ENCODE measurements around the gene U2AF1.
"Not testable (repeated sequence)": the region's sequence is repeated elsewhere in the genome, so short reads cannot be mapped to it uniquely, and the experiment has no call there.

U2AF1 gene

GRCh38 chr21:43076023-43076637, 31.2 kb downstream of the U2AF1 start:
- not testable (repeated sequence) for DNase-seq (ENCODE audit: low spot score)

GRCh38 chr21:43075170-43076022, 32.0 kb downstream of the U2AF1 start, which contains the start of gene CBS:
TSS of gene CBS (minus strand) at chr21:43075835. CDS start at chr21:43072193, 3,642 bp downstream.
- not testable (repeated sequence) for DNase-seq (ENCODE audit: low spot score)

DNA sequence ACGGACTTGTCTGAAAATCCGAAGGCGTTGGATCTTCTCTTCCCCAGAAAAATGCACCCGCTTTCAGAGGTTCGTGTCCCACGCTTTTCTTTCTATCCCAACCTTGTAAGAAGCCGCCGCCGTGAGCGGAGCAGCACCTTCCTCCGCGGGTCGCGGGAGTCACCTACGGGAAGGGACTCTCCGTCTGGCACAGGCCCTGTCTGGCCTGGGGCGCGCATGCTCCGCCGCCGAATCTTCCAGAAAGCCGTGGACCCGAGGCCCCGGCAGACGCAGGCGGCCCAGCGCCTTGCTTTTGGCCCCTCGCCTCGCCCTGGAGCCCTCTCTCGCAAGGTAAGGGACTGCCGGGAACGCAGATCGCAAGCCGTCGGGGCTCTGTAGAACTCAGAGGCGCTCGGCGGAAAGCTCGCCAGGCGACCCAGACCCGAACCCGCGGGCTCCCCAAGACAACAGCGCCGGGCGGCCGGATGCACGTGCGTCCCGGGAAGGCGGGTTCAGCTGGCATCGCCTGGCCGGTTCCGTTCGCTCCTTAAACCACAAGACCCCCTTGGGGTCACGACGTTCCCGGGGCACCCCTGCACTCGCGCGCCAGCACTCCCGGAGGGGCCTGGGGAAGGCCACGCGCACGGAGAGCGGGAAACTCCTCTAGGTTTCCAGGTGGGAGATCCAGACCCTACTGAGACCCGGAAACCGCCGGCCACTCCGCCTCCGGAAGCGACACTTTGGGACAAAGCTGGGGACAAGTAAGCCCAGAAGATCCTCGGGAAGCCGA, 32.8 kb downstream of the U2AF1 start:
- DNase-seq (ENCODE audit: low spot score), result not testable (repeated sequence)

GRCh38 chr21:43072742-43073141, 34.6 kb downstream of the U2AF1 start:
- not testable (repeated sequence) for DNase-seq (ENCODE audit: low spot score)

DNA sequence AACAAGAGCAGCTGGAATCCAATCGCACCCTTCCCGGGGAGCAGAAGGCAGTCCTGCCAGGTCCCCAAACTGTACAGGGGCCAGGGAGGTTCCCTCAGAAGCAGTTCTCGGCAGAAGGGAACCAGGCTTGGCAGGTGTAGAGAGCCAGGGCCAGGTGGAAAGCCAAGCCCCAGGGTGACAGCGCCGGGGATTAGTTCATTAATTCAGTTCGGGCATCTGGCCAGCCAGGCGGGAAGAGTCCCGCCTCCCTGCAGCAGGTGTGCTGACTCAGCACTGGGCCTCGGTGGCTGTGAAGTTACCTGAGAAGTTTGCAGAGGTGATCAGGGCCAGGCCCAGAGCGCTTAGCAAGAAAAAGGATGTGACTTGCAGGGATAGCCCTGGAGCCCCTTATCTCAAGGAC, 37.7 kb downstream of the U2AF1 start:
- DNase-seq (ENCODE audit: low spot score), result not testable (repeated sequence)

- not testable (repeated sequence) for DNase-seq (ENCODE audit: low spot score)
Observed at GRCh38 chr21:43068065-43068464, 39.3 kb downstream of the U2AF1 start.

- not testable (repeated sequence) for DNase-seq (ENCODE audit: low spot score)
Observed at GRCh38 chr21:43066690-43067089, 40.7 kb downstream of the U2AF1 start.

GRCh38 chr21:43065991-43066390, 41.4 kb downstream of the U2AF1 start:
- DNase-seq (ENCODE audit: low spot score), result not testable (repeated sequence)

GRCh38 chr21:43064265-43064917, 43.0 kb downstream of the U2AF1 start:
- DNase-seq (ENCODE audit: low spot score), result not testable (repeated sequence)

GRCh38 chr21:43062955-43063664, 44.3 kb downstream of the U2AF1 start:
- not testable (repeated sequence) for DNase-seq (ENCODE audit: low spot score)

- DNase-seq (ENCODE audit: low spot score), result not testable (repeated sequence)
Observed at GRCh38 chr21:43053112-43053511, 54.3 kb downstream of the U2AF1 start.

DNA sequence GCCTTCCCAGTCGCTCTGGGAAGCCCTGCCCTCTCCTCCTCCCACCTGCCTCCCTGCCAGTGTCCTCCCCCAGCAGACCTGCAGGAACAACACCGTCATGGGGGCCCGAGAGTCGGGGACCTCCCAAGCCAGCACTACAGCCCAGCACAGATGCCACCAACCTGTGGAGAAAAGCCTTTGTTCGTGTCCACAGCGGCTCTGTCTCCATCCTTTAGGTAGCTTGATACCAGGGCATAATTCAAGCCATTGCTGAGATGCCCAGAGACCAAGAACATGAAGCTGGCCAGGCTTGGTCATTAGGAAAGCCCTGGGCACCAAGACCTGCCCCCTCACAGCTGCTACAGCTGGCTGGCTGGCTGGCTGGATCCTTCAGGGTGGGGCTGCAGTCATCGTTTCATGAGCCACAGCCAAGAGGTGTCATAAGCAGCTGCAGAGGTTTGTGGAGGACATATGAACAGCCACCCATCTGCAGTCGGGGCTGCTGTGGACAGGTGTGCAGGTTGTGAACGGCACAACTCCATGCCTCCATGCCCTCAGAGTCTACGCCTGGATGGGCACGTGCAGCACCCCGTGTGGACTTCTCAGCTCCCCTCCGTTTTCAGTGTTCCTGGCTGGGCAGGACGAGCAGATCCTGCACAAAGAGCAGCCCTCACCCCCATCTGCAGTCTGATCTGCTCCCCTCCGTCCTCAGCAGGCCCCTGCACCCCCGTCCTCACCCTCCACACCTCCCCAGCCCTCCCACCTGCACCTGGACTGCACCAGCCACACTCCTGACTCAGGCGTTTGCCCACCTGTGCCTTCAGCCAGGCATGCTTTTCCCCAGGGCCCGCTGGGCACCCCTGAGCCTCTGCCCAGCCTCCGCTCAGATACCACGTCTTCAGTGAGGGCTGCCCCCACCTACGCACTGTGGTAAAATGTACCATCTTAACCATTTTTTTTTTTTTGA, 61.2 kb downstream of the U2AF1 start:
- DNase-seq (ENCODE audit: low spot score), result not testable (repeated sequence)

GRCh38 chr21:43045165-43045875, 62.0 kb downstream of the U2AF1 start:
- DNase-seq (ENCODE audit: low spot score), result not testable (repeated sequence)

DNA sequence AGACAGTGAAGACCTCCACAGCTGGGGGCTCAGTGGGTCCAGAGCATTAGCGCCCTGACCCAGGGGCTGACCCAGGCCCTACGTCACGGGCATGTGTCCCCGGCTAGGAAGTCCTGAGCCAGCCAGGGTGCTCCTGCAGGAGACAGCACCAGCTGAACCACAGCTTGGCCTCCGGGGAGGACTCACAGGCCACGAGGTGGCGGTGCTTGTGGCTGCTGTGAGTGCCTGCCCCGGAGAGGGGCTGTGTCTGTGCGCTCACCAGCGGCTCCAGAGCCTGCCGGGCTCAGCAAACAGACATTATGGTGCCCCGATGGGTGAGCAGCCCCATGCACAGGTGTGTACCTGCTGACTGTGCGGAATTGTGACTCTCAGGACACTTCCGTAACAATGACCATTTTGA, 62.8 kb downstream of the U2AF1 start:
- DNase-seq (ENCODE audit: low spot score), result not testable (repeated sequence)

DNA sequence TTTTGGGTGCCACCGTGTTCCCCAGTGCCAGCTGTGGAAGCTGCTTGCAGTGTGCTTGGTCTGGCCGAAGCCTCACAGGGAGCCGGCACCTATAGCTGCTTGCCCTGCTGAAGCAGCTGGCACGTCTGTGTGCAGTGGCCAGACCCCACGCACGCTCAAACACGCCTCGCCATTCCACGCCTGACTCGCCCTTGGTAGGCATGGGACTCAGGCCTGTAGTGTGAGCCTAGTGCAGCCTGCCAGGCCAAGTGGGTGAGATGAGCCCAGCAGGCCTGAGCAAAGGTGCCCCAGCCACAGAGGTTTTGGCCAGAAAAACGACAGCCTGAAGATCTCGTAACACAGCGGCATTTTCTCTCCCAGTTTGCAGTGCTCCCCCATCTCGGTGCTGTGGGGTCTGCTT, 64.1 kb downstream of the U2AF1 start:
- not testable (repeated sequence) for DNase-seq (ENCODE audit: low spot score)

Data from HuH-7 (cell line).